Astrocyte (in vitro differentiated cells and primary cell): ENCODE data around the gene MBNL3.

Source experiments
- EZH2 ChIP-seq: IDR thresholded peaks from 2 replicates; pipeline ENCODE4 v1.6.1; 2012; ENCODE audit warnings: mild to moderate bottlenecking, low read length, inconsistent platforms; ENCODE audit not compliant: insufficient read depth
- TF ChIP-seq, protein P1 (sequence below): IDR thresholded peaks from 2 replicates; pipeline ENCODE4 v1.5.1; 2011; ENCODE audit warnings: low read depth, mild to moderate bottlenecking, inconsistent platforms, low read length, moderate library complexity; ENCODE audit not compliant: insufficient read depth

DNA sequence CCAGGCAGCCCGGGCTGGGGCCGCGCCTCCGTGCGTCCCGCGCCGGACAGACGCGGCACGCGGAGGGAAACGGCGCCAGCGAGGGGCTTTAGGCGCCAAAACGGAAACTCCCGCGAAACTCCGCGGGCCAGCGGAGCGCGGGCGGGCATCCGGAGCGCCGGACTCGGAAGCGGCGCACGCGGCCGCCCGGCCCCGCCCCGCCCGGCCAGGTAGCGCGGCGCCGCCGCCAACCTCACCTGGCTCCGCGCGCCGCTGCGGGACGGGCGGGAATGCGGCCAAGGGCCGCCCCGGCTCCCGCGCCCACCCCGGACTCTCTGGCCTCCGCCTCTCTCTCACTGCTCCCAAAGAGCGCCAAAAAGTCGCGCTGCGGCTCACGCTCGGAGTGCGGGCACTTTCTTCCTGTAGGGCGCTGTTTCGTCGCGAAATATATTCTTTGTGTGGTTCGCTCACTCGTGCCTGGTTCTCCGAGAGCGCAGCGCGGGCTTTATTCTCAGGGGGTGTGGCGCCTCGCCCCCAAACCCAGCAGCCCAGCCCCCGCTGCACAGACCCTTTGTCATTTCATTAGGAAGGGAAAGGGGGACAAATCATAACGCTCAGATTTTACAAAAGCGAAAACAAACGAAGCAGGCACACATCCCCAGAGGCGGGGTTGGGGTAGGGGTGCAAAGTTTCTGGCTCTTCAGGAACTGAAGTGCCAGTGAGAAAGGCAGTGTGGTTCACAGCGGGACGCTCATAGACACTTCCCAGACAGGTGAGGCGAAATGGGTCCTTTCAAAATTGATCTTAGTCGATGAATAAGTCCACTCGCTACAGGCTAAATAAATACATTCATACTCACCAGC is 961 bp upstream of the MBNL3 start:
- TF ChIP-seq, protein P1, sequence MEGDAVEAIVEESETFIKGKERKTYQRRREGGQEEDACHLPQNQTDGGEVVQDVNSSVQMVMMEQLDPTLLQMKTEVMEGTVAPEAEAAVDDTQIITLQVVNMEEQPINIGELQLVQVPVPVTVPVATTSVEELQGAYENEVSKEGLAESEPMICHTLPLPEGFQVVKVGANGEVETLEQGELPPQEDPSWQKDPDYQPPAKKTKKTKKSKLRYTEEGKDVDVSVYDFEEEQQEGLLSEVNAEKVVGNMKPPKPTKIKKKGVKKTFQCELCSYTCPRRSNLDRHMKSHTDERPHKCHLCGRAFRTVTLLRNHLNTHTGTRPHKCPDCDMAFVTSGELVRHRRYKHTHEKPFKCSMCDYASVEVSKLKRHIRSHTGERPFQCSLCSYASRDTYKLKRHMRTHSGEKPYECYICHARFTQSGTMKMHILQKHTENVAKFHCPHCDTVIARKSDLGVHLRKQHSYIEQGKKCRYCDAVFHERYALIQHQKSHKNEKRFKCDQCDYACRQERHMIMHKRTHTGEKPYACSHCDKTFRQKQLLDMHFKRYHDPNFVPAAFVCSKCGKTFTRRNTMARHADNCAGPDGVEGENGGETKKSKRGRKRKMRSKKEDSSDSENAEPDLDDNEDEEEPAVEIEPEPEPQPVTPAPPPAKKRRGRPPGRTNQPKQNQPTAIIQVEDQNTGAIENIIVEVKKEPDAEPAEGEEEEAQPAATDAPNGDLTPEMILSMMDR, result no peak
- no peak for TF ChIP-seq EZH2
